Measurements from ENCODE around the gene FNDC5.
"Not testable (repeated sequence)": the region's sequence is repeated elsewhere in the genome, so short reads cannot be mapped to it uniquely, and the experiment has no call there.

FNDC5 gene

GRCh38 chr1:32870615-32871363 is at the start of gene FNDC5:
Gene FNDC5 (minus strand): TSS chr1:32870912.
- DNase-seq: no peak

GRCh38 chr1:32919811-32920733 is 49.4 kb upstream of the FNDC5 start:
- no peak for DNase-seq

- DNase-seq: no peak
Measured at GRCh38 chr1:32918179-32918578, 47.5 kb upstream of the FNDC5 start.

GRCh38 chr1:32917521-32917920 is 46.8 kb upstream of the FNDC5 start:
- DNase-seq: no peak

GRCh38 chr1:32915766-32916706 is 45.3 kb upstream of the FNDC5 start:
- DNase-seq: no peak

GRCh38 chr1:32910319-32910718 is 39.6 kb upstream of the FNDC5 start:
- no peak for DNase-seq

GRCh38 chr1:32907435-32907834 is 36.7 kb upstream of the FNDC5 start:
- DNase-seq: no peak

- DNase-seq: no peak
Measured at GRCh38 chr1:32906654-32907053, 35.9 kb upstream of the FNDC5 start.

GRCh38 chr1:32905588-32905987 is 34.9 kb upstream of the FNDC5 start:
- DNase-seq: not testable (repeated sequence)

GRCh38 chr1:32904797-32905196 is 34.1 kb upstream of the FNDC5 start:
- DNase-seq: no peak

GRCh38 chr1:32903991-32904785 is 33.5 kb upstream of the FNDC5 start:
- DNase-seq: no peak

GRCh38 chr1:32902535-32902920 is 31.8 kb upstream of the FNDC5 start:
- DNase-seq: no peak

- DNase-seq: no peak
Measured at GRCh38 chr1:32901823-32902534, 31.3 kb upstream of the FNDC5 start.

- peak; percentile 40 for DNase-seq
Measured at GRCh38 chr1:32900956-32901822, 30.5 kb upstream of the FNDC5 start, which contains the start of gene TMEM54. Gene TMEM54 (minus strand): TSS chr1:32901389. CDS start chr1:32901238, 151 bp downstream.

GRCh38 chr1:32900371-32900955 is 29.8 kb upstream of the FNDC5 start:
- DNase-seq: no peak

- DNase-seq: no peak
Measured at GRCh38 chr1:32899586-32900296, 29.0 kb upstream of the FNDC5 start.

- DNase-seq: no peak
Measured at GRCh38 chr1:32898958-32899357, 28.2 kb upstream of the FNDC5 start.

GRCh38 chr1:32898056-32898455 is 27.3 kb upstream of the FNDC5 start:
- no peak for DNase-seq

Measured in stimulated activated CD4-positive, alpha-beta T cell treated with anti-CD3 and anti-CD28 coated beads, Interleukin-15, amount 100 ng/mL, for 24 hours (primary cell).